SK-N-SH treated with all-trans-retinoic acid at 6 μM for 48 hours (cell line): ENCODE results near the gene CPNE4.

Experiments used
- ATAC-seq: fragments of 200-7000 bp; cut with Tn5 transposase; 3 replicates; pipeline ENCODE4 v1.9.1; 2020; ENCODE audit warnings: mild to moderate bottlenecking, moderate library complexity
- ARNTL ChIP-seq: fragments of 450-650 bp; formaldehyde crosslinking; IDR thresholded peaks from 2 replicates; pipeline ENCODE4 v1.5.0; 2020; ENCODE audit warnings: low read depth, mild to moderate bottlenecking, moderate library complexity, borderline replicate concordance
- BACH2 ChIP-seq: fragments of 250-450 bp; sonication (Bioruptor Pico); IDR thresholded peaks from 2 replicates; pipeline ENCODE4 v1.9.0; 2021; ENCODE audit warnings: mild to moderate bottlenecking, borderline replicate concordance
- CSDC2 ChIP-seq: fragments of 250-450 bp; sonication (Bioruptor Pico); IDR thresholded peaks from 2 replicates; pipeline ENCODE4 v1.5.0; 2020; ENCODE audit warnings: mild to moderate bottlenecking, moderate library complexity
- ESRRG ChIP-seq: fragments of 250-450 bp; sonication (Bioruptor Pico); IDR thresholded peaks from 2 replicates; pipeline ENCODE4 v1.6.1; 2021; ENCODE audit warnings: mild to moderate bottlenecking
- GLIS3 ChIP-seq: fragments of 250-450 bp; sonication (Bioruptor Pico); IDR thresholded peaks from 2 replicates; pipeline ENCODE4 v1.5.0; 2020; ENCODE audit warnings: mild to moderate bottlenecking, moderate library complexity
- ISL1 ChIP-seq: fragments of 250-450 bp; sonication (Bioruptor Pico); IDR thresholded peaks from 2 replicates; pipeline ENCODE4 v2.1.2; 2022; ENCODE audit warnings: mild to moderate bottlenecking, moderate library complexity
- OSR1 ChIP-seq: fragments of 250-450 bp; sonication (Bioruptor Pico); IDR thresholded peaks from 2 replicates; pipeline ENCODE4 v1.8.0; 2022; ENCODE audit warnings: moderate library complexity, mild to moderate bottlenecking, inconsistent platforms
- PATZ1 ChIP-seq: fragments of 250-450 bp; sonication (Bioruptor Pico); IDR thresholded peaks from 2 replicates; pipeline ENCODE4 v1.8.0; 2020; ENCODE audit warnings: mild to moderate bottlenecking, moderate library complexity, borderline replicate concordance
- RARB ChIP-seq: fragments of 250-450 bp; sonication (Bioruptor Pico); IDR thresholded peaks from 2 replicates; pipeline ENCODE4 v1.8.0; 2021; ENCODE audit warnings: mild to moderate bottlenecking, moderate library complexity
- SNAI2 ChIP-seq: fragments of 250-450 bp; sonication (Bioruptor Pico); IDR thresholded peaks from 2 replicates; pipeline ENCODE4 v1.5.0; 2020; ENCODE audit warnings: mild to moderate bottlenecking, moderate library complexity
- TCF4 ChIP-seq: fragments of 250-450 bp; sonication (Bioruptor Pico); IDR thresholded peaks from 2 replicates; pipeline ENCODE4 v1.8.0; 2021; ENCODE audit warnings: mild to moderate bottlenecking, moderate library complexity, borderline replicate concordance
- TOX ChIP-seq: fragments of 250-450 bp; sonication (Bioruptor Pico); IDR thresholded peaks from 2 replicates; pipeline ENCODE4 v1.8.0; 2021; ENCODE audit warnings: mild to moderate bottlenecking, moderate library complexity, borderline replicate concordance
- ZFP3 ChIP-seq: fragments of 250-450 bp; sonication (Bioruptor Pico); IDR thresholded peaks from 2 replicates; pipeline ENCODE4 v1.5.0; 2020; ENCODE audit warnings: mild to moderate bottlenecking, moderate library complexity
- ZFP30 ChIP-seq: fragments of 450-650 bp; formaldehyde crosslinking; IDR thresholded peaks from 2 replicates; pipeline ENCODE4 v1.5.0; 2022; ENCODE audit warnings: mild to moderate bottlenecking, moderate library complexity
- ZNF565 ChIP-seq: fragments of 450-650 bp; formaldehyde crosslinking; conservative IDR thresholded peaks from 2 replicates; pipeline ENCODE4 v1.5.0; 2020; ENCODE audit warnings: low read depth, mild to moderate bottlenecking, moderate library complexity
- ZNF70 ChIP-seq: fragments of 450-650 bp; formaldehyde crosslinking; IDR thresholded peaks from 2 replicates; pipeline ENCODE4 v1.5.0; 2020; ENCODE audit warnings: mild to moderate bottlenecking, moderate library complexity
- ZNF8 ChIP-seq: fragments of 450-650 bp; formaldehyde crosslinking; IDR thresholded peaks from 2 replicates; pipeline ENCODE4 v1.5.0; 2020; ENCODE audit warnings: mild to moderate bottlenecking, moderate library complexity
- TF ChIP-seq, protein P1 (sequence below): fragments of 250-450 bp; sonication (Bioruptor Pico); IDR thresholded peaks from 2 replicates; pipeline ENCODE4 v1.5.0; 2020; ENCODE audit warnings: mild to moderate bottlenecking, moderate library complexity
- TF ChIP-seq, protein P2 (sequence below): fragments of 250-450 bp; sonication (Bioruptor Pico); IDR thresholded peaks from 2 replicates; pipeline ENCODE4 v1.5.1; 2020; ENCODE audit warnings: low read depth, mild to moderate bottlenecking, moderate library complexity
- TF ChIP-seq, protein P3 (sequence below): fragments of 250-450 bp; sonication (Bioruptor Pico); IDR thresholded peaks from 2 replicates; pipeline ENCODE4 v1.8.0; 2021; ENCODE audit warnings: low read depth, mild to moderate bottlenecking, moderate library complexity, borderline replicate concordance

Gene CPNE4

DNA sequence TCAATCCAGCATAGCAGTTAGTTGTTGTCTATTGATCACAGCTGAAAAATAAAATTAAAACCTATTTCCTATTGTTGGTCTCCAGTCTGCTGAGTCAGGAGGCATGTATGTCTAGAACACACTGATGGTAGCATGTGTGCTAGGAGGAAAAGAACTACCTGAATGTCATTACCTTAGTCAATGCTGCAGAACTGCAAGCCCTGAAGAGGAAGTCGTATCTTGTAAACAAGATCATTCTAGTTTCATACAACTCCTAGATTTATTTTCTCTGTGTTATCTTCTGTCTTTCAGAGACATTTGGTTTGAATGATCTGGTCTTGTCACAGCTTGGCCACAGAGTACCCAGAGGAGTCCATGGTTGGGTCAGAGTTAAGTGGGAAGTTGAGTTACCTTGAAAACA lies 422.1 kb downstream of the CPNE4 start (continued):
- TF ChIP-seq, protein P1, sequence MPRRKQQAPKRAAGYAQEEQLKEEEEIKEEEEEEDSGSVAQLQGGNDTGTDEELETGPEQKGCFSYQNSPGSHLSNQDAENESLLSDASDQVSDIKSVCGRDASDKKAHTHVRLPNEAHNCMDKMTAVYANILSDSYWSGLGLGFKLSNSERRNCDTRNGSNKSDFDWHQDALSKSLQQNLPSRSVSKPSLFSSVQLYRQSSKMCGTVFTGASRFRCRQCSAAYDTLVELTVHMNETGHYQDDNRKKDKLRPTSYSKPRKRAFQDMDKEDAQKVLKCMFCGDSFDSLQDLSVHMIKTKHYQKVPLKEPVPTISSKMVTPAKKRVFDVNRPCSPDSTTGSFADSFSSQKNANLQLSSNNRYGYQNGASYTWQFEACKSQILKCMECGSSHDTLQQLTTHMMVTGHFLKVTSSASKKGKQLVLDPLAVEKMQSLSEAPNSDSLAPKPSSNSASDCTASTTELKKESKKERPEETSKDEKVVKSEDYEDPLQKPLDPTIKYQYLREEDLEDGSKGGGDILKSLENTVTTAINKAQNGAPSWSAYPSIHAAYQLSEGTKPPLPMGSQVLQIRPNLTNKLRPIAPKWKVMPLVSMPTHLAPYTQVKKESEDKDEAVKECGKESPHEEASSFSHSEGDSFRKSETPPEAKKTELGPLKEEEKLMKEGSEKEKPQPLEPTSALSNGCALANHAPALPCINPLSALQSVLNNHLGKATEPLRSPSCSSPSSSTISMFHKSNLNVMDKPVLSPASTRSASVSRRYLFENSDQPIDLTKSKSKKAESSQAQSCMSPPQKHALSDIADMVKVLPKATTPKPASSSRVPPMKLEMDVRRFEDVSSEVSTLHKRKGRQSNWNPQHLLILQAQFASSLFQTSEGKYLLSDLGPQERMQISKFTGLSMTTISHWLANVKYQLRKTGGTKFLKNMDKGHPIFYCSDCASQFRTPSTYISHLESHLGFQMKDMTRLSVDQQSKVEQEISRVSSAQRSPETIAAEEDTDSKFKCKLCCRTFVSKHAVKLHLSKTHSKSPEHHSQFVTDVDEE: no peak
- TF ChIP-seq, all 23 proteins: peak for 0

DNA sequence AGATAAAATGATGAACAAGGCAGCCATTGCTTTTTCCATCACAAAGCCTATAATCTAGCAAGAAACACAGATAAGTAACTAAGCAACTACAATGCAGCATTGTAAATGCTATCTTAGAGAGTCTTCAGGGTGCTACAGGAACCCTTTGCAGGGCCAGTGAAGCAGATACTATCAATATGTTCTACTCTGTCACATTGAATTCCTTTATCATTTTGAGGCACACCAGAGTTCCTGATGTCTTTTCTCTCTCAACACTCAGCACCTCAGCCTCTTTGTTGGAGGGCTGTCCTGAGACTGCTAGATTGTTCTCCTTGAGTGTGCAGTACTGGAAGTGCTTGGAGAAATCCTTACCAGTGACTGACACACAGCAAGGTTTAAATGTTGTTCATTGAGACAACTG lies 424.6 kb downstream of the CPNE4 start:
- TF ChIP-seq, protein P2, sequence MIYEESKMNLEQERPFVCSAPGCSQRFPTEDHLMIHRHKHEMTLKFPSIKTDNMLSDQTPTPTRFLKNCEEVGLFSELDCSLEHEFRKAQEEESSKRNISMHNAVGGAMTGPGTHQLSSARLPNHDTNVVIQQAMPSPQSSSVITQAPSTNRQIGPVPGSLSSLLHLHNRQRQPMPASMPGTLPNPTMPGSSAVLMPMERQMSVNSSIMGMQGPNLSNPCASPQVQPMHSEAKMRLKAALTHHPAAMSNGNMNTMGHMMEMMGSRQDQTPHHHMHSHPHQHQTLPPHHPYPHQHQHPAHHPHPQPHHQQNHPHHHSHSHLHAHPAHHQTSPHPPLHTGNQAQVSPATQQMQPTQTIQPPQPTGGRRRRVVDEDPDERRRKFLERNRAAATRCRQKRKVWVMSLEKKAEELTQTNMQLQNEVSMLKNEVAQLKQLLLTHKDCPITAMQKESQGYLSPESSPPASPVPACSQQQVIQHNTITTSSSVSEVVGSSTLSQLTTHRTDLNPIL (CRISPR knock-in tag): no peak
- TF ChIP-seq BACH2 (CRISPR knock-in tag): no peak
- no peak for TF ChIP-seq ZFP3 (CRISPR knock-in tag)
- TF ChIP-seq ESRRG (CRISPR knock-in tag): no peak
- no peak for TF ChIP-seq ZNF565 (CRISPR knock-in tag)
- no peak for TF ChIP-seq CSDC2
- no peak for TF ChIP-seq SNAI2 (CRISPR knock-in tag)
- TF ChIP-seq PATZ1 (CRISPR knock-in tag): no peak
- no peak for TF ChIP-seq TOX (CRISPR knock-in tag)
- TF ChIP-seq RARB: no peak
- no peak for TF ChIP-seq ISL1 (CRISPR knock-in tag)
- no peak for TF ChIP-seq ZNF70 (CRISPR knock-in tag)
- TF ChIP-seq ZNF8 (CRISPR knock-in tag): no peak
- TF ChIP-seq GLIS3 (CRISPR knock-in tag): no peak
- no peak; the same call in 1 of the 2 replicates for TF ChIP-seq TCF4 (CRISPR knock-in tag)
- no peak for ATAC-seq

GRCh38 chr3:131608741-131609140 lies 426.1 kb downstream of the CPNE4 start:
- TF ChIP-seq RARB (no peak), ZFP30 (no peak), OSR1 (CRISPR knock-in tag) (no peak), GLIS3 (CRISPR knock-in tag) (no peak), ARNTL (CRISPR knock-in tag) (no peak)
- TF ChIP-seq, protein P2 (CRISPR knock-in tag): no peak
- TF ChIP-seq, protein P3, sequence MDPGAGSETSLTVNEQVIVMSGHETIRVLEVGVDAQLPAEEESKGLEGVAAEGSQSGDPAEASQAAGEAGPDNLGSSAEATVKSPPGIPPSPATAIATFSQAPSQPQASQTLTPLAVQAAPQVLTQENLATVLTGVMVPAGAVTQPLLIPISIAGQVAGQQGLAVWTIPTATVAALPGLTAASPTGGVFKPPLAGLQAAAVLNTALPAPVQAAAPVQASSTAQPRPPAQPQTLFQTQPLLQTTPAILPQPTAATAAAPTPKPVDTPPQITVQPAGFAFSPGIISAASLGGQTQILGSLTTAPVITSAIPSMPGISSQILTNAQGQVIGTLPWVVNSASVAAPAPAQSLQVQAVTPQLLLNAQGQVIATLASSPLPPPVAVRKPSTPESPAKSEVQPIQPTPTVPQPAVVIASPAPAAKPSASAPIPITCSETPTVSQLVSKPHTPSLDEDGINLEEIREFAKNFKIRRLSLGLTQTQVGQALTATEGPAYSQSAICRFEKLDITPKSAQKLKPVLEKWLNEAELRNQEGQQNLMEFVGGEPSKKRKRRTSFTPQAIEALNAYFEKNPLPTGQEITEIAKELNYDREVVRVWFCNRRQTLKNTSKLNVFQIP (CRISPR knock-in tag): no peak
- ATAC-seq: no peak

DNA sequence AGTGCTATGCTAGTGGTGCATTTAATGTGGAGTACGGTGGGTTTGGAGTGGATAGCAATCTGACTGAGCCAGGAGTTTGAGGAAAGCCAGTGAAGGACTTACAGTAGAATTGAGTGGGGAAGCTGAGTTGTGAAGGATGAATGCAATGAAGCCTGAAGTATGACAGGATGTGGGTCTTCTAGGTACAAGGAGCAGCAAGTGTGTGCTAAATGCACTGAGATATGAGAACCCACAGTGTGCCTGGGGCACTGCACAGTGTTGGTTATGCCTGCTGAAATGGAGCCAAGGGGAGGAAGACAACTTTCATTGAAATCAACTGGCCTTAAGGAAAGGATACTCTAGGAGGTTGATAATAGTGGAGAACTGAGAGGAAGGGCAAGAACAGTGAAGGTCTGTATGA lies 426.5 kb downstream of the CPNE4 start:
- ATAC-seq: no peak
- TF ChIP-seq ESRRG (CRISPR knock-in tag): no peak
- TF ChIP-seq, protein P2 (CRISPR knock-in tag): no peak
- TF ChIP-seq ZNF565 (CRISPR knock-in tag): no peak
- TF ChIP-seq TCF4 (CRISPR knock-in tag): no peak
- TF ChIP-seq ZNF70 (CRISPR knock-in tag): no peak
- TF ChIP-seq BACH2 (CRISPR knock-in tag): no peak
- no peak for TF ChIP-seq ZFP3 (CRISPR knock-in tag)
